Stimulated activated CD8-positive, alpha-beta memory T cell treated with anti-CD3 and anti-CD28 coated beads, Interleukin-12 subunit alpha, Interleukin-12 subunit beta, amount 100 ng/mL, for 24 hours (primary cell): ENCODE results near the gene MYO3B.

Source experiments
- DNase-seq: peaks from one replicate; pipeline ENCODE4 v3.0.0-alpha.2; 2020; ENCODE audit errors: extremely low read depth

Gene MYO3B

DNA sequence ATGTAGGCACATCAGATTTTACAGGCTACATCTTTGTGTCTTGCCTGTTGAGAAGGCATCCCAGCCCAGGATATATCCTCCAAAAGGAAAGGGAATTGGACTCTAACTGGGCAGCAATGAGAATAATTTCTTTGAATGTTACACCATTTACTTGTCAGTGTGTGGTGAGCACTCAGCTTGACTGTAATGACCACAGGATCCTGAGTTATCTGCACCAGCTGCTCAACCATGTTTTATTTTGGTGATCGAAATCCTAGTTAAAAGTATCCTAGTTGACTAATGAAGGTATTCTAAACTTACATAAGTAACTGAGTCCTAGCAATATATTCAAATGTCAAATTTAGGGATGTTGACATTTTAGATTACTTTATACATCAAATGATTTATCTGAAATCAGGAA, 123.0 kb downstream of the MYO3B start:
- no peak for DNase-seq

DNA sequence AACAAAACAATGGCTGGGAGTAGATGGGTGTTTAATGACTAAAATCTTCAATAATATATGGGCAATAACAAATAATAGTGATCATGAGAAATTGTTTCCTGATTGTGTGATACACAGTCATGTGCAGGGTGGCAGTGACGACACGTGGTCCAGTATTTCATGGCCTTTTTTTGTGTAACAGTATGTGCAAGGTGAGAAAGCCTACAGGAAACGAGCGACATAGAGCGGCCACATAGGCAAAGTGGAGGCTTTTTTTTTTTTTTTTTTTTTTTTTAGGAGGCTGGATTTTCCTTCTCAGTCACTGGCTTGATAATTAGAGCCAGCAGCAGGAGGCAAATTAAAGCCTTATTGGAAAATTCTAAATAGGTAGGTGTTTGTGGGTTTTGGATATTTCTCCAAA, 123.7 kb downstream of the MYO3B start:
- DNase-seq, result no peak

DNA sequence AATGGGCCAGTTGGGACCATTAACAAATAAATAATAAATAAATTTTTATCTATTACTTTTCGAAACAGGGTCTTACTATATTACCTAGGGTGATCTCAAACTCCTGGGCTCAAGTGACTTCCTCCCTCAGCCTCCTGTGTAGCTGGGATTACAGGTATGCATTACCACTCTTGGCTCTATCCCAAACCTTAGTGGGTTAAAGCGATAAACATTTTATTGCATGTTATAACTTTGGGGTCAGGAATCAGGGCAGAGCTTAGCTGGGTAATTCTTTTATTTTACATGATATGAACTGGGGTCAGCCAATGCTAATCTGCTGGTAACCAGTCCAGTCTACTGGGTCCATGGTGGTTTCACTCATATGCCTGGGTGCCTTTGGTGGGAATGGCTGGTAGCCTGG, 127.8 kb downstream of the MYO3B start:
- DNase-seq, result no peak

DNA sequence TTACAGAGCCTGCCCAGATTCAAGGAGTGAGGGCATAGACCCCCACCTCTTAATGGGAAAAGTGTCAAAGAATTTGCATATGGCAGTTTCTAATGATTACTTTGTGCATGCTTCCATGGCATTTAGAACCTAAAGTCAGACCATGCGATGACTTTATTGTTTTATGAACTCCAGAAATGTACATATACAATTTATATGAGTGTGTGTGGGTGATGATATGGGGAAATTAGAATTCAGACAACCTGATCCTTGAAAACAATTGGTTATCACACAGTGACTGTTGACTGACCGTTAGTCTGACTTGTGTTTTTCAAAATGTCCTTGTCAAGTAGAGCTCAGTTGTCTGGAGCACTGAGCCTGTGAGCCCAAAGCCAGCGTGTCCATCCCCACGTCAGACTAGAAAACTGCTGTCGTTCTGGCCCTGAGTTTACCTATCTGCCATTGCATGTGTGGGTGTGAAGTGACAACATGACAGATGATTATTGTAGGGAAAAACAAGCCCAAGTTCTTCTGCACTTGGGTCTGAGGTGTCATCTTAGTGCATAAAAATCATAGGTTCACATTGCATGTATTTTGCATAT, 128.4 kb downstream of the MYO3B start:
- no peak for DNase-seq

DNA sequence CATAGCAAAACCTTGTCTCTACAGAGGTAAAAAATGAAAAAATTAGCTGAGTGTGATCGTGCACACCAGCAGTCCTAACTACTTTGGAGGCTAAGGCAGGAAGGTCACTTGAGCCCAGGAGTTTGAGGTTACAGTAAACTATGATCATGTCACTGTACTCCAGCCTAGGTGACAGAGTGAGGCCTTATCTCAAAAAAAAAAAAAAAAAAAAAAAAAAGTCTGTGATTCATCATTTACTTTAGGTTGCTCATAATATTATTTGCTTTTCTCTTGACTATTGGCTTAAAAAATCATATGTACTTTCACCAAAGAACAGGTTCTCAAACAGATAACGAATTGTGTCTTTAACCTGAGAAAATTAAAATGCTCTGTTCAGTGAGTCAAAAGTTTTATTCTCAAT, 129.1 kb downstream of the MYO3B start:
- no peak for DNase-seq

DNA sequence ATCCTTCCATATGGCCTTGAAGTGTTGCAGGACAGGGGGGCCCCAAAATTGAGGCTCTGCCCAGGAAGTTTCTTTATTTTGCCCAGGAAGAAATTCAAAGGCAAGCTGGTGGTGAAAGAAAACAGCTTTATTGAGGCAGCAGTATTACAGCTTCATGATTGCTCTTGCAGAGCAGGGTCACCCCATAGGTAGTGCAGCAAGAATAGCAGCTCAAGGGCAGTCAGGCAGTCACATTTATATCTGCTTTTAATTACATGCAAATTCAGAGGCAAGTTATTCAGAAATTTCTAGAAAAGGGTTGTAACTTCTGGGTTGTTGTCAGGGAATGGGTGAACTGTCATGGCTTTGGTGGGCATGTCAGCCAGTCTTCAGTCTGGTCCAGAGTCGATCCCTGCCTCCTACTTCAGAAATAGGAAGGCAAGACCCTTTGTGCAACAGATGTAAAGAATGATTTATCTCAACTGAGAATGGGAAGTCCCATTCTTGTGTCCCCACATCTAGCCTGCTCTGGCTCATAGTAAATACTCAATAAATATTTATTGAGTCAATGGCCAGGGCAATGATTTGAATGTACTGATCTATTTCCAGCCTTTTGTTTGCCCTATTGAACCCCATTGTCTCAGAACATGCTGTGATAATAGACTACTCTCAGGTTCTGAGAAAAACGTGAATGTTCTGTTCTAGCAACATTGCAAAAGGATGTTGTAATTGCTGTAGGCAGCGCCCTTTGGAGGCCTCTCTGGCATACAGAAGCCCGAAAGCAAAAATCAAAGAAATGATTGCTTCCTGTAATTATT, 129.8 kb downstream of the MYO3B start:
- no peak for DNase-seq

DNA sequence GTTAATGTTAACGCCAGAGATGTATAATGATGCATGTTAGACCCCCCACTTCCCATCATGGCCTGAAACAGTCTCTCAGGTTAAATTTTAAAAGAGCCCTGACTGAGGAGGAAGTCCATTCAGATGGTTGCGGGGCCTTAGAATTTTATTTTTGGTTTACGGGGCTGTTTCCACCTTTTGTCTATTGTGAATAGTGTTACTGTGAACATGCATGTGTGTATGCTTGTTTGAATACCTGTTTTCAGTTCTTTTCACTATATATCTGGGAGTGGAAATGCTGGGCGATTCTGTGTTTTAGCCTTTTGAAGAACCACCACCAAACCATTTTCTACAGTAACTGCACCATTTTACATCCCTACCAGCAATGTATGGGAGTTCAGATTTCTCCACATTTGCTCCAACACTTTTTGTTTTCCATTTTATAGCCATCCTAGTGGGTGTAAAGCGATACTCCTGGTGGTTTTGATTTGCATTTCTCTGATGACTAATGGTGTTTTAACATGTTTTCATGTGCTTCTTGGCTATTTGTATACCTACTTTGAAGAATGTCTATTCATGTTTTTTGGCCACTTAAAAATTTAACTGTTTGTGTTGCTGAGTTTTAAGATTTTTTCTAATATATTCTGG, 133.0 kb downstream of the MYO3B start:
- no peak for DNase-seq

DNA sequence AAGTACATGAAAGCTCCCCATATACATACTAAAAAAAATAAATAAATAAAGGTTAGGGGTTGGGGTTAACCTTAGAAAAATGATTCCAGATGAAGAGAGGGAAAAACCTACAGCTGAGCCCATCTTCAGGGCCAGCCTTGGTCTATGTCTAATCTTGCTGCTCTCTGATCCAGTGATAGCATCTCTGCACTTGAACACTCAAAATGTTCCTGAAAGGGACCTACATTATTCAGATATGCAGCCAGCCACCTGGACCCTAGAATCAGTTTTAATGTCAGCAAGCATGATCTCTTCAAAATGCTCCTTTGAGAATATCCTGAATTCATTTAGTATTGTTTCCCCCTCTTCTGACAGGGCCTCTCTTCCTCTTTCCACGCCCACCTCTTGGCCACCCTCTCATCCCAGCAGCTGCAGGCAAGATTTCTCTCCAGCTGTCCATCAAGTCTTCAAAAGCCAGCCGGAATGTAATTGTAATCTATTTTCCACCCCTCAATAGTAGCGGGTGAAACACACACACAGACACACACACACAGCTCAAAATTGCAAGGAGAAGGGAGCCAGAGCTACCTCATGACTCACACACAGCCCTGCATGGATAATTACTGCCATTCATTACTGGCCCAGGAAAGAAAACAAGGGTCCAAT, 135.5 kb downstream of the MYO3B start:
- no peak for DNase-seq

DNA sequence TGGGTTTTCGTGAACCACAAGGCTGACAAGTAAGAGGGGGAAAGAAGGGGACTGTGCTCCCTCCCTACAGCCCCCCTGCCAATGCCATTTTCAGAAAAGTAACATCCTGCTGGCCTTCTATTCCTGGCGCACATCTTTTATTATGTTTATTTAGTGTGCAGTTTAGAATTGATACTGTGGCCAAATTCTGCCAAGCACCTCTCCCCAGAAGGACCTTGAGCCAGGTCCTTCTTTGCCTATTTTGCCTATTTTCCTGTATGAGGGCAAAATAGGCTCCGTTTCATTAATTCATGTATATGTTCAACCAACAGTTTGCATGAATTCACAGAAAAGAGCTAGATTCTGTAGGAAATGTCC, 136.0 kb downstream of the MYO3B start:
- DNase-seq, result no peak

DNA sequence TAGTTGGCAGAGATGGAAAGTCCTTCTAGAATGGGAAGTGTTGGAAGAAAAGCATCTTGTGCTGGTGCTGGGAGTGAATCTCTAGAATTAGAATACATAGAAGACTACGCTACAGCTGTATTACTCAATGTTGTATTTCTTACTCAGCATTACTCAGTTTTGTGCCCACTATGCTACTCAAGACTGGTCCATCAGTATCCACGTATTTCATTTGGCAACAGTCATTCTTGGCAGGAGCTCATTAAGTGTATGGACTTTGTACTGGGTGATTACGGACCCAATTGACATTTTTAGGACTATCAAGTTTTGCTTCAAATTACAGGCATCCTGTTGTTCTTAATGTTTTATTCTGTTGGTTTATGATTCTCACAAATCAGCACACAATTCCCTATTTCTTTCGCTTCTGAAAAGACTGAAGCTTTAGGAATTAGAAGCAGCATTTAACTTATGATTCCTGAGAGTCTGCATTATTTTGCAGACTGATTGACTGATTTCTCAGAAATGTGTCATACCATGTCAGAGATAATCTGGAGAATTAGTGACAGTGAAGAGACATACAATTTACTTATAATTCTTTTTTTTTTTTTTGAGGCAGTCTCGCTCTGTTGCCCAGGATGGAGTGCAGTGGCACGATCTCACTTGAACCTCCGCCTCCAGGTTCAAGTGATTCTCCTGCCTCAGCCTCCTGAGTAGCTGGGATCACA, 136.9 kb downstream of the MYO3B start:
- no peak for DNase-seq

DNA sequence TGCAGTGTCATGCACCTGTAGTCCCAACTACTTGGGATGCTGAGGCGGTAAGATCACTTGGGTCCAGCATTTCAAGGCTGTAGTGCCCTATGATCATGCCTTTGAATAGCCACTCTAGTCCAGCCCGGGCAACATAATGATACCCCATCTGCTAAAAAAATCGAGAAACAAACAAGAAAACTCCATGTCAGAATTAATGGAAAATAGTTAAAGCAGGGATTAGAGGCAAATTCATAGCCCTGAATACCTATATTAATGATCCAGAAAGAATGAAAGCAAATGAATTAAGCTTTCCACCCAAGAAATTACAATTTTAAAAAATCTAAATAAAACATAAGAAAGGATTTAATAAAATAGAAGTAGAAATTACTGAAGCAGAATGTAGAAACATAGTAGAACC, 143.0 kb downstream of the MYO3B start:
- no peak for DNase-seq

DNA sequence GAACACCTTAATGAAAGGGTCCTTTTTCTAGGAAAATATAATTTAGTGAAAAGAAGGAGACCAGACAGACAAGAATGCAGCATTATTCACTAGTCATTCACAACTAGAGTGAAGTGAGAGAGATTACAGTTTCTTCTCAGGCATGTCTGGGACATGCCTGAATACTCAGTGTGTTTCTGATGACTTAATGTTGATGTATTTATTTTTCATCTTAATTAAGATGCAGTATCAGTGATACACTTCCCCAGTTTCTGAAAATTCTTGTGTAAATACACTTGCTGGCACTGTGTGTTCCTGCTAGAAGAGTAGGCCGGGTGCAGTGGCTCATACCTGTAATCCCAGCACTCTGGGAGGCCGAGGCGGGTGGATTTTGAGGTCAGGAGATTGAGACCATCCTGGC, 143.6 kb downstream of the MYO3B start:
- no peak for DNase-seq

DNA sequence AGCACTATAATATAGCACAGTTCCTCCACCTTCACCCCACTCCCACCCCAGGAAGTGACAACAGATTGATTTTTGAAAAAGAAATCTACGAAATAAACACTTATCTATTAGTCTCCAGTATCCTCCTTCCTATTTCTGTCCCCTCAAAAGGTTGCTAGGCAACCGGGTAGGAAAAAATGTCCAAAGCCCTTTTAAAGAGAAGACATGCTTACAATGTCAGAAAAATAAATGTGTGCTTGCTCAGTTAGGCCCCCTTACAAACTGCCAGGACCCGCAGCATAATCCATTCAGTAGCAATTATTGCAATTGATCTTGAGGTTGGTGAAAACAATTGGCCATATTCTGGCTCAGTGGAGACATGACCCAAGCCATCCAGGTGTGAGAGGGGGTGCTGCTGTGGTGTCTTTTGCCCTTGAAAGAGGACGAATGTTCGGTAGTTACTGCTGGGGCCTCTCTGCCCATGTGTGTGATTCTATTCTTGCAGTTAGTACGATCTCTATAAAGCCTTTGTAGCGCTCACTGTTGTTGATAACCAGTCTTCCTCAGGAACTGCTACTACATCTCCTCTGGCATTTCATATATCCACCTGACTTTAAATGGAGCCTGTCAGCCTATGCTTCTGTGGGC, 144.3 kb downstream of the MYO3B start:
- DNase-seq, result no peak

DNA sequence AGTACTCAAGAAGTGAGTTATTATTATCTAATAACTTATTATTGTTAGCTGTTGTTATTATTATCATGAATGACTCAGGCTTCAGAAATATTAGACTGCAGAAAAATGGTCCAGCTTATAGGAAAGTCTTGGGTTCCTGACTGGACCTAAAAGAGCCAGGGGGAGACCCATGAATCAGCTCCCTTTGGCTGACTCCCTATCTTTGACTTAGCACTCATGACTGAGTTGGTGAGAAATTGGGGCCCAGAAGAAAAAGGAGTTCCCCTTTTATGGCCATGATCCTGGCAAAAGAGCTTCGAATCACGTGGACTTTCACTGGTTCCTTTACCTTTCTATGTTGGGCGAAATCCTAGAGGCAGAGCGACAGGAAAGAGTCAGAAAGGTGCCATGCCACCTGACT, 145.8 kb downstream of the MYO3B start:
- DNase-seq, result no peak

DNA sequence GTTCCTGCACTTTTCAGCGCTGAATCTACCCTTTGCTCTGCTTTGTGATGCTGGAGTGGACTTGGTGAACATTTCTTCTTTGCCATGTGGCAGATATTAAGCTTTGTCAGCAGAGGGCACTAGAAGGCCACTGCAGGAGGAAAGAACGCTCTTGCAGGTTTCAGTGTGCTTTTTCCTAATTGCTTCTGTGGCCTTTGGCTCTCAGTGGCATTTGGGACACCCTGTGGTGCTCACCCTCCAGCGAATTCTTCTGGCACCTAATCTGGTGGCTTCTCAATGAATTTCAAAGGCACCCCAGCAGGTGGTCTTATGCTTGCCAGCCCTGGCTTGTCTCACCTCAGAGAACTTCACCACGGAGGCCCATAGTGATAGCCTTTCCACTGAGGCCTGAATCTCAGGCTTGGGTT, 146.7 kb downstream of the MYO3B start:
- no peak for DNase-seq

DNA sequence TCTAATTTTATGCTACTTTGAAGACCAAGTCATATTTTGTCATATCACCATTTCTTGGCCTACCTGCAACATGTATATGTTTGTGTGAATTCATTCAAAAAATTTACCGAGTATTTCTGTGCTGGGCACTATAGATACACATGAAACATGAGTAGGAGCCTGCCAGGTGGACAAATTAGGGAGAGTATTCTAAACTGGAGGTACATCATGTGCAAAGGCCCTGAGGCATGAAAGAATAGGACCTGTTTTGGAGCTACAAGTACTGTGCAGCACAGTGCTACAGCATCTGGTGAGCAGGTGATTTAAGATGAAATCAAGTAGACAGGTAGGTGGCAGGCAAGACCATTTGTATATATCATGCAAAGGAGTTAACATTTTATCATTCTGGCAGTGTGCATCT, 152.9 kb downstream of the MYO3B start:
- no peak for DNase-seq

DNA sequence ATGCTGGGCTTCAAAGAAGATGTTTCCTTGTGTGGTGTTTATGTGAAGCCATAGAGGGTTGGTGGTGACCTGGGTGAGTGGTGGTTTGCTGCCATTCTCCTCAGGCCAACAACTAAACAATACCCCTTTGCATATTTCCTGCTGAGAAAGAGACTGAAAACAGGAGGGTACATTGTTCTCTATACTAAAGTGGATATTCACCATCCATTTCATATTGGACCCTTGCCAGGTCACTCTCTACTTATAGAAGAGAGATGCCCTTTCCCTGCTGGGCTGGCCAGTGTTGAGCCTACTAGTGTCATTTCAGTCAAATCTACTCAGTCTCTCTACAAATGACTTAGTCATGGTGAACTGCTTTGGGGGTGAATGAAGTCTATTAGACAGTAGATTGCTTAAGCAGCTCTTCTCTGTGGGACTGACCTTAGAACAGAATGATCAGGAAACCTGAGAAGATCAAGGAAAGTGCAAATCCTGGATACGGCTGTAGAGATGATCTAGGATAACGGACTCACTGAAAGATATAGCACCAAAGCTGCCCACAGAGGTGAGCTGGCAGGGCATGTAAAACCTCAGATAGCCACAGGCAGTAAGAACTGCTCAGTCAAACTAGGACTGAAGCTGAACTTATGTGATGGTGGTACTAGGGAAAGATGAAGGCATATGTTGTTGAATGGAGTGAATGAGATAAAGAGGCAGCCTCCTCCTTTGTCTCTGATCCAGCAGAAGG, 154.9 kb downstream of the MYO3B start:
- no peak for DNase-seq

DNA sequence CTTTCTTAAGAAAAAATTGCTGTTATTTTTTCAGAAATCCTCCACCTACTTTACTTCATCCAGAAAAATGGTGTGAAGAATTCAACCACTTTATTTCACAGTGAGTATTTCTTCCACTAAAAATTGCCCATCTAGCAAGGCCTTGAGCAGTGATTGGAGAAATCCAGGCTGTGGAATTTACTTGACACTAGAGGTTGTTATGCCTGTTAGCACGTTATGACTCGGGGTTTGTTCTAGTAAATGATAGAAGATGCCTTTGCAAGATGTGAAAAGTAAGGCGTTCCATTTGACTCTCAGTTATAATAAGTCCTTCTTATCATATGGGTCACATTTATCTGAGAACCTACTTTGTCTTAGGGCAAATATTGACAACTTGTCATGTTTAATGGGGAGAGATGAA, 157.4 kb downstream of the MYO3B start:
- no peak for DNase-seq

DNA sequence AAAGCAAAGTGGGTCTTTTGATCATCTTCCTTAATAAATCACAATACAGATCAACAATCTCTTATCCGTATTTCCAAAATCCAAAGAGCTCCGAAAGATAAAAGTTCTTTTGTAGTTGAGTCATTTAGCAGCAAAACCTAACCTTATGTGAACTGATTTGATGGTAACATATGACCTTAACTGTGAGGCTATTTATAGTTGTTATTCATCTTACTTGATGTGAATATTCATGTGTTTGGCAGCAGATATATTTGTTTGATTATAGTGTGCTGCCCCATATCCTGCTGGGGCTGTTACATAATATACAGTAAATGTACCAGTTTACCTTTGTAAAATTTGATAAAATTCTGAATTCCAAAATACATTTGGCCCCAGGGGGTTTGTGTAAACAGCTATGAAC, 158.5 kb downstream of the MYO3B start:
- no peak for DNase-seq

DNA sequence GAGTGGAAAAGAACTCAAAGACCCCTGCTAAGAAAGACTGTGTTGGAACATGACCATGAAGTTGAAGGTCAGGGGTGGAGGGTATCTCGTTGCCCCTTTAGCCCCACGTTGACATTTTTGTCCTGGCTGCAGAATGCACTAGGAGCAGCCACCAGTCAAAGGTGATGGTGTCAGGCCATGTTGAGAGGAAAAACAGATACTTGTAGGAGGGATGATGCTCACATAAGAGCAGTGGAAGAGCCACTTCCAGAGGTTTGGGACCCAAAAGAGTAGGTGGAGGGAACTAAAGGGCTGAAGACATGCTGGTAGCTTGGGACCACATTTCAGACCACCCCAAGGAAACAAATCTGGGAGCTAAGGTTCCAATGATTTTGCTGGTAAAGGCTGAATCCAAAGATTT, 159.0 kb downstream of the MYO3B start:
- DNase-seq, result no peak

DNA sequence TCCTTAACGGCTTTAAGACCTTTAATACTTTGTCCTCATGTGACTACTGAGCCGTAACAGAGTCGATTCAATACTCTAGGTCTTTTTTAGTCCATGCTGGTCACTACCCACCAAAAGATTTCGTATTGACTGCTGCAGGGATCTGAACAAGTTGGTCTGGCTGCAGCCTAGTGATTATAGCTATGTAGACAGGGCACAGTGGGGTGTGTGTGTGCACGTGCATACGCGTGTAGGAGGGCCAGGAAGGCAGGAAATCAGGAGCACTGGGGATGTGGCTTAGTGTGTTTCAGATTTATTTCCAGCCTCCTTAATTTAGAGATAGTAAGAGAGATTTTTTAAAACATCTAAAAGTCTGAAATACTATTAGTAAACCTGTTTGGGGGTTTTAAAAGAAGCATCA, 161.4 kb downstream of the MYO3B start:
- DNase-seq, result no peak
